NCI-H69 (cell line): ENCODE measurements around the gene STXBP5.
"Not testable (repeated sequence)": the region's sequence is repeated elsewhere in the genome, so short reads cannot be mapped to it uniquely, and the experiment has no call there.

Source experiments
- DNase-seq: peaks from one replicate; lab custom pipeline; 2025; lab: John Stamatoyannopoulos, UW

STXBP5 gene

DNA sequence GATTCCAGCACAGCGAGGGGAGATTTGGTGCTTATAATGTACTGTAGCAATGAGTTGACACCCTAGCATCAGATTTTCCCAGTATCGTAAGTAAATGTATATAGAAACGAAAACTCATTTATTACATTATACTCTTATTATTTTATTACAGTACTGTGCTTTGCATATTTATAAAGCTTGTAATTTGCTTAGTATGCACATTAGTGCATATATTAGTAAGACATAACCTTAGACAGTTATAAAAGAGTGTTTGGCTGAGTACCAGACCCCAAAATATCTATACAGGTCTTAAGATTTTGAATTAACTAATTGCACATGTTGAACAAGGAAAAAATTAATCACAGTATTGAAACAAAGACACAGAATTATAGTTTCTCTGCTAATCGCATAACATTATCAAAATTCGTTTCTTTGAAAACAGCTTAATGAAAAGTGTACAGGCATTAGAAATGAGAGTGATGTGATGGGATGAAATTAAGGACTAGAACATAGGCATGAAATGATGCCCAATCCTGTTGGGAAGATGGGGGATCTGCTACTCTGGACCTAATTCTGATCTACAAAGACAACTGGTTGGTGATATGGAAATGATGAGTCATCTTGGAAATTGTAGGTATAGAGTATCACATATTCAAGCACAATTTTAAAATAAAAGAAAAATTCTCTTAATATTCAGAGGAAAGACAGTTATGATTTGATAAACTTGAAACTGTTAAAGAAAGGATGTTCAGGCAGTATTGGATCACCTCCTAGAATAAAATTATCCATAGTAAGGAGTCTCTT lies 42.8 kb downstream of the STXBP5 start:
- DNase-seq = no peak

DNA sequence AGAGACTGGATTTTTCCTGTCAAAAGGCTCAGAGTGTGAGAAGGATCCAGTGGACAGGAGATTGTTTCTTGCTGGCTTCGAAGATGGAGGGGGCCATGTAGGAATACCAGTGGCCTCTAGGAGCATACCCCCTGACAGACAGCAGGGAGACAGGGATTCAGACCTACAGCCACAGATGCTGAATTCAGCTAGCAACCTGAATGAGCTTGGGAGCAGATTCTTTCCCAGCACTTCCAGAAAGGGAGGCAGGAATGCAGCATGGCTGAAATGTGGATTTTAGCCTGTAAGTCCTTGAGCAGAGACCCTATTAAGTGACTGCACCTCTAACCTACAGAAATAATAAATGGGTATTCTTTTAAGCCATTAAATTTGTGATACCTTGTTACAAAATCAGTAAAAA lies 44.6 kb downstream of the STXBP5 start:
- no peak for DNase-seq

DNA sequence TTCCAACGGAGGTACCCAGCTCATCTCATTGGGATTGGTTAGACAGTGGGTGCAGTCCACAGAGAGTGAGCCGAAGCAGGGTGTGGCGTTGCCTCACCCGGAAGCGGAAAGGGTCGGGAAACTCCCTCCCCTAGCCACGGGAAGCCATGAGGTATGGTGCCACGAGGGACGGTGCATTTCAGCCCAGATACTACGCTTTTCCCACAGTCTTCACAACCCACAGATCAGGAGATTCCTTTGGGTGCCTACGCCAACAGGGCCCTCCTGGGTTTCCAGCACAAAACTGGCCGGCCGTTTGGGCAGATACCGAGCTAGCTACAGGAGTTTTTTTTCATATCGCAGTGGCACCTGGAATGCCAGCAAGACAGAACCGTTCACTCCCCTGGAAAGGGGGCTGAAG lies 46.9 kb downstream of the STXBP5 start:
- no peak for DNase-seq

DNA sequence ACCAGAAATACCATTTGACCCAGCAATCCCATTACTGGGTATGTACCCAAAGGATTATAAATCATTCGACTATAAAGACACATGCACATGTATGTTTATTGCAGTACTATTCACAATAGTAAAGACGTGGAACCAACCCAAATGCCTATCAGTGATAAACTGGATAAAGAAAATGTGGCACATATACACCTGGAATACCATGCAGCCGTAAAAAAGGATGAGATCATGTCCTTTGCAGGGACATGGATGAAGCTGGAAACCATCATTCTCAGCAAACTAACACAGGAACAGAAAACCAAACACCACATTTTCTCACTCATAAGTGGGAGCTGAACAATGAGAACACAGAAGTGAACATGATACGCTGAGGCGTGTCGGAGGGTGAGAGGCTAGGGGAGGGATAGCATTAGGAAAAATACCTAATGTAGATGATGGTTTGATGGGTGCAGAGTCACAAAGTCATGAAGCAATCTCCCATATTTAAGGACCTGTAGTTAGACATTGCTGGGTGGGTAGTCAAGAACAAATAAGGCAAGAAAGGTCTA lies 50.8 kb downstream of the STXBP5 start:
- DNase-seq = not testable (repeated sequence)

DNA sequence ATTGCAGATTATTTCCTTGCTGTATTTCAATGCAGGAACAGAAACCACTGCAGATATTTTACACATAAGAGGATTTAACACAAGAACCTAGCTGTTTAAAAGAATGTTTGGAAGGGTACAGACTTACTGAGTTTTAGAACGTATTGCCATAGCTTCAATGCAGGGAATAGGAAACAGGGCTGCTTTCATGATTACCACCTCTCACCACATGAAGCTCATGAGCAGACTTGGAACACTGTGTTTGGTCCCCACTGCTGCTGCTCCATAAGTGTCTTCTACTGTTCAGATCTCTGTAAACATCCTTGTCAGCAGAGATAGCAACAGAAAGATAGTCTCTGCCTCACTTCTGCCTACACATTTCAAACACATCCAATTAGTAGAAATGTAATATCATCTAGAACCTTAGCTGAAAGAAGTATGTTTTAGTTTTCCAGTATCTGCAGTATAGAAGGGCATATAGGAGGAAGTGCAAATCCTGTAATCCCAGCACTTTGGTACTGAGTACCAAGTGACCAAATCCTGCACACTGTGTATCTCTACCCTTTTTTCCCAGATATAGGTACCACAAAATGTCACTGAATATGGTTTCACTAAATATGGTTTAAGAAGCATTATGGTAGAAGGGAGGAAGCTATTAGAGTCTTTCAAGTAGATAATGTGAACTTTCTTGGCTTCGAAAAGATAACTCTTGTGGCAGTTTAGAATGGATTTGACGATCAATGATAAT lies 51.9 kb downstream of the STXBP5 start:
- no peak for DNase-seq

DNA sequence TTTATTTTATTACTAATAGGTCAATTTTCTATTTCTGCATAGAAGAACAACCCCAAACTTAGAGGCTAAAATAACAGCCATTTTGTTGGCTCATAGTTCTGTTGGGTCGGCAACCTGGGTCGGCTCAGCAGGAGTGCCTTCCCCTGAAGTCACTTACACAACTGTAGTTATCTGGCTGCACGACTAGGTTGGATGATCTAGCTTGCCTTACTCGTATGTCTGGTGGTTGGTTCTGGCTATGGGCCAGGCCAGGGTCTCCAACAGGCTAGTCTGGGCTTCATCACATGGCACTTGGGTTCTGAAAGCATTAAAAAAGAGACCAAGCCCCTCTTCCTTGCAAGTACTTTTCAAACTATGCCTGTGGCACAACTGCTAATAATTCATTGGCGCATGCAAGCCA lies 53.5 kb downstream of the STXBP5 start:
- no peak for DNase-seq

DNA sequence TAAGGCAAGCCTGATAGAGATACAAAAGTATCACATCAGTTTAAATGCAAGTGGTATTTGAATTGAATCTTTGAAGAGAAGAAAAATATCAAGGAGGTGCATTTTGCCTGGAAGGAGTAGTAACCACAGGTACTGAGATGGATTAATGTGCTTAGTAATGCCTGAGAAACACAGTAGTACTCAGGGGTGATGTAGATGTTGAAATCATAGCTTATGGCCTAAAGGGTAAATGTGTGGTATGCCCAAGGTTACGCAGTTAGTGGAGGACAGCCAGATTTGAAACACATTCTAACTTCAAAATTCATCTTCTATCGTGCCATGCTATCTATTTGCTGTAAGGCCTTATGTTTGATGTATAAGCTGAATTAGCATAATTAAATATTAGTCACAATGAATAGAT lies 55.9 kb downstream of the STXBP5 start:
- no peak for DNase-seq

DNA sequence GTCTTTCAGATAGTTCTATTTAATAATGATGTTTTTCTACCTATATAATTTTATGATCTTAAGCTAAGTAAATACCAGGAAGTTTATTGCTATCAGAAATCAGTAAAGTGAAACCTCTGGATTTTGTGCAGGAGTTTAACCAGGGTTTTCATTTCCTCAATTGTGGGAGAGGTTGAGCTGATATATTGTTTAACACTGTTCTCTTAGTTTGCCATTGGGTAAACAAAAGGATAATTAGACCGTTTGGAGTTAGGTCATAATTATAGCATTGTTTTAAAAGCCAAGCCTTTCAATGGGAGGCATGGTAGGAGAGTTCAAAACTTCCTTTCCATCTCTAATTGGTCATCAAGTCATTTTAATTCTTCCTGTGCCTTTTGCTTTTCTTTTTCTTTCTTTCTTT lies 58.7 kb downstream of the STXBP5 start:
- DNase-seq = peak; percentile 87

DNA sequence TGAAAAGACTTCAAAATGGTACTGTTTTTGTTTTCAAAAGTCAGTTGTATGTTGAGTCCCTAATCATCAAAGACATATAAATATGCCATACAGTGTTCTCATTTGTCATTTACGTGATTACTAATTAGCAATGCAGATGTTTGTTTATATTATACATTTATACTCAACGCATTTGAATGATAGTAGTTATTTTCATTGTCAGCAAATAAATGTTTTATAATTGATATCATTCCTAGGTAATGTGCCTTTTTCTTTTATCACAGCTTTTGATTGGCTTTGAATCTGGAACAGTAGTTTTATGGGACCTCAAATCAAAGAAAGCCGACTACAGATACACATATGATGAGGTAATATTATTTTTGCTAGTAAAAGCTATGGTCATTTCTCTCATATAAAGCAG lies 62.6 kb downstream of the STXBP5 start:
- DNase-seq = no peak

DNA sequence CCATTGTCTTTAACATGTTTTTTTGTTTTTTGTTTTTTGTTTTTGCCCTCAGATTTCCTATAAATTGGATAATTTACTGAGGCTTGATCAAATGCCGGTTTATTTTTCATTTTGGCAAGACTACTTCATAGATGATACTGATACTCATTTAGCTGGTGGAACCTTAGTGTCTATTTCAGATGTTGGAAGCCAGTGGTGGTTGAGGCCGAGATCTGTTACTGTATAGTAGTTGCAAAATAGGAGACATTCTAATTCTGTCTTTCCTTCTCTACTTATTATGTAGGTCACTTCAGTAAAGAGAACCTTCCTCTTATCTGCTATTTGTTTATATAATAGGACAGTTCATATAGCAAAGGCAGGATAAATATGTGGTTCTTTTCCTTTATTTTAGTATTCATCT lies 63.4 kb downstream of the STXBP5 start:
- no peak for DNase-seq

DNA sequence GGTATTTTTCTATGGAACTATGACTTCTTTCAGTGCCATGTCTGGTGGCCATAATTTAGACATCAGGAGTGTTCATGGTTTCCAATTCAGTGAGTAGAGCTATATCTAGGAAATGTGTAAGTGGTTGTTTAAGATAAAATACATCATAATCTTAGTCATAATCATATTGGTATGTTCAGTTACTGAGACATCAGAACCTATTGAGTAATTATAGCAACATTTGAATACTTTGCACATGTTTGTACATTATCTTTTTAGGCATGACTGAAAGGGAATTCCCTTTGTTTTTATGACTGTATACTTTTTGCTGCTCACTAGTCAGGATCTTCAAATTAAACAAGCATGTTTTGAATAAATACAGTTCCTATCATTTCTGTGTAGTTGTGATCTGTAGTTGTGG lies 64.0 kb downstream of the STXBP5 start:
- DNase-seq = no peak

DNA sequence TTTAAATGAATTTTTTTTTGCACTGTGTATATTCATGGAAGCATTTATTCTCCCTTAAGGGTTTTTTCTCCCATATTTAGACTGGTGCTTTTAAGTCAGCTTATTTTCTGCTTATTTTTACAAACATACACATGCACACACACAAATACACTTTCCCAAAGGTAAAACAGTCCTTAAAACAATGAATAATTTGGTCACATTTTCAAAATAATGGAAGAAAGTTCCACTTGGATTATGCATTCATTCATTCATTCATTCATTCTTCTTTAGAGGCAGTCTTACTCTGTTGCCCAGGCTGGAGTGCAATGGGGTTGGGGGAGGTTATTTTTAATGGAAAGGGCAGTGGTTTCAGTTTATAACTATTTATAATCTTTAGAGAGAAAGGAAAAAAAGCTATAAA lies 69.8 kb downstream of the STXBP5 start:
- no peak for DNase-seq

DNA sequence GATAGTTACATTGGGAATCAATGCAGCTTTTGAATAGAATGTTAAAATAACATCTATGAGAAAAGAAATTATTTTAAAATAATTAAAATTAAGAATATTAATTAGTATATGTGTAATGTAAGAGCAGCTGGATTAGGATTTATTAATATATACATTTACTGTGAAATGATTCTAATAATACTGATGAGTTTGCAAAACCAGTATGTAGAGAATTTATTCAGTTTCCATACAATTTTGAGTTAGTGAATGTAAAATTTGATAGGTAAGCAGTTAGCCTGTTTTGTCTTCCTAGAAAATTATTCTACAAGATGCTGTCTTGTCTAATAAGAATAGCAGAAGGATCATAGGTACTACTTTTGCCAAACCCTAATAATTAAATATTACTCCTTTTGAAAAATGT lies 70.6 kb downstream of the STXBP5 start:
- no peak for DNase-seq

DNA sequence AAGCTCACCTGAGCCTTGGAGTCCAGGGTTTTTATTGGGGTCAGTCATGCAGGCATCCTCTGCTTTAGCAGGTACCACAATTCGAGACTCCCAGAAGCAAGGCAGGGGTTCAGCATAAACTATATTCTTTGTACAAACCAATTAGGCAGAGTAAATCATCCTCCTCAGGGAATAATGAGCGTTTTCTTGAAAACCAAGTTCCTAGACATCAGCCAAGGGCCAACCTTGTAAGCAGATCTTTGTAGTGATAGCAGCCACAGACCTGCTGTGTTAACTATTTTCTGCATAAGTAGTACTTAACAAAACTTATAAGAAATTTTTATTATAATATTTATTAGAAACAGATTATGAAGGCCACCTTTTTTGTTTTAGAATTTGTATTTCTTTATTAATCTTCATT lies 74.7 kb downstream of the STXBP5 start:
- no peak for DNase-seq

DNA sequence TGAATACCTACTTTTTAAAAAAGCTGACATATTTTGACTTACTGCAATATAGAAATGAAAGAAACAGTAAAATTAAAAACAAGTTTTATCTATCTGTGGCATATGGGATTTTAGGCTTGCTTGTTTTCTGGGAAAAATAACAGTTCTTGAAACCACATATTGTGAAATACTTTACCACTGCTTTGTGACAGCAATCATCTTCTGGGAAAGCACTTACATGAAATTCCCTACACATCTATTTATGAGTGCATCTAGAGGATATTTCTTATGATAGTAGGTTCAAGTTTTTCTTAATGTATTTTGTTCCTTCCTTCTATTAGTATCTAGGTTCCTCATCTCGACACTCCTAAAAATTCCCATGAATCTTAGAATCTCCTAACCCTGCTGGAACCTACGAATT lies 75.2 kb downstream of the STXBP5 start:
- DNase-seq = no peak

DNA sequence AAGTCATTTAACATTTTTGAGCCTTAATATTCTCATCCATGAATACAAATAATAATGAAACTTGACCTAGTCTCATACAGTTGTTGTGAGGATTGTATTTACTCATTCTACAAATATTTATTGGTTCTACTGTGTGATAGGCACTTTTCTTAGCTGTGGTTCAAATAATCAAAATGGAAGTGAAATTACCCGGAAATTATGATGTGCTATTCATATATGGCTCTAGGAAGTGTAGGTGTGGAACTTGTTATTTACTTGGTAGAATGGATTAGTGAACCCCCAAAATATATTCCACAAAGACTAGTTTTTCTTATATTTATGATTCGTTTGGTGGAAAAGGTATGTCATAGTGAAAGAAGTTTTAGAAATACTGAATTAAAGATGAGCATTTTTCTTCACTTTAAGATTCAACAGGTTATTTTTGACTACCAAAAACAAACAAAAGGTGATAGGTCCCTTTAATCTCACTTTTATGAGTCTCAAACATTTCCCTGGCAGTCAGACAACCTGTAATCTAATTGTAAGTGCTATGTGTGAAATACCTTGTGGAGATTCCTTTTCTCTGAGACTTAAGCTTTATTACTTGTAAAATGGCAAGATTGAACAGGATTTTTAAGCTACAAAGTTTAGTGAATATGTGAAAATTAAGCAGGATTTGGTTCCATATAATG lies 77.8 kb downstream of the STXBP5 start:
- DNase-seq = no peak

DNA sequence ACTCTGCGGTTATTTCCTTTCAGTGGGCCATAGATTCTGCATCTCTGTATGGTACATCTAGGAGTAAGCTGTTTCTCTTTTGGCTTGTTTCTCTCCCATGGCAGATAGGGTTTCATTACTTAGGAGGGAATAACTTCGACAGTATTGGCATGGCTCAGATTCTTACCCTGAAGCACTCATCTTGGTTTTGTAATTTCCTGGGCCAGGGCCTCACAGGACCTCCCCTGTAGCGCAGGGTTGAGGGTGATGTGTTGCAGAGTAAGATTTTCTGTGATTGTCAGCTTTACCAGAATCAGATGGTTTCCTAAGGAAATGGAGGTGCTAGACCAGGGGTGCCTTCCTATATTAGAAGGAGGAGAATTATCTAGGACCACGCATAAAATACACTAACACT lies 78.3 kb downstream of the STXBP5 start:
- DNase-seq = no peak

DNA sequence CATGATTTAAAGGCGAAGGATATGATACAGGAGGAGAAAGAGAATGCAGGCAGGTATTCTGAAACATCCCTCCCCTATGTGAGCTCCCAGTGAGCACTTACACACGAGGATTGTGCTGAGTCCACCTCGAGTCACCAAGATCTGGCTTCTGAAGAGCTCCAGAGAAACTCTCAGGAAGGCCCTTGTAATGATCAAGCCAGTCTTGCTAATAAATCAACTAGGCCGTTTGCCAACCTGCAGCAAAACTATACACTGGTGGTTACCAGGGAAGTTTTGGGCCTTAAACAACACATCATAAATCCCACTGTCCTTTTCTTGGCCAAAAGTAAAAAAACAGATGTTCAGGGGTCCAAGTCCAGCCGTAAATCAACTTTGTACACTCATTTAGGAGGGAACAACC lies 79.2 kb downstream of the STXBP5 start:
- peak; percentile 63 for DNase-seq

DNA sequence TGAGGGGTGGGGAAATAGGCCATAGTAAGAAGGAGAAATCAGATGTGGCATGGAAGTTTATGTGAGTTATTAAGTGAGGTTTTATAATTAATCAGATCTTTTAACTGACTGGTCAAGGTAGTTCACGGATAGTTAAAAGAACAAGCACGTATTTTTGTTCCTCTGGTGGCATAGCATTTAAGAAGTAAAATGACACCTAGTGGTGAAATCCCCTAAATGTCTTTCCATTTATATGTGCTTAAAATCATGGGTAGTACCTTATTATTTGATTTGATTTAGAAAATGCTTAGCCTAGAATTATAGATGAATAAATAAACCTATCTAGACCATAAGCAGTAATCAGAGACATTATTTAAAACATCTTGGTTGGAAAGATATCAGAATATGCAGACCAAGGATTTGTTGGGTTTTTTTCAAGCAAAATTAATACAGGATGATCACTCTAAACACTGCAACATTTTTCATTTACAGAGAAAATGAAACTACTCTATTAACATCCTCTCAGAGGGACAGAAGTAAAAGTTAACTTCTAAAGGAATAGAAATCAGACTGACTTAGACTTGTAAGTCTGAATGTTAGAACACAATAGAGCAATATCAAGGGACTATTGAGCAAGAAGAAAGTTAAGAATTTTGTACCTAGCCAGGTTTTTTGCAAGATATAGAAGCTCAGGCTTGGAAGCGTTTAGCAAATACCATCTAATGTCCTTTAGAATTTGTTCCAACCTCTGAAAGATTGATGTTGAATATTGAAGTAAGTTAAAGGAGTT lies 81.1 kb downstream of the STXBP5 start:
- DNase-seq = peak; percentile 60

DNA sequence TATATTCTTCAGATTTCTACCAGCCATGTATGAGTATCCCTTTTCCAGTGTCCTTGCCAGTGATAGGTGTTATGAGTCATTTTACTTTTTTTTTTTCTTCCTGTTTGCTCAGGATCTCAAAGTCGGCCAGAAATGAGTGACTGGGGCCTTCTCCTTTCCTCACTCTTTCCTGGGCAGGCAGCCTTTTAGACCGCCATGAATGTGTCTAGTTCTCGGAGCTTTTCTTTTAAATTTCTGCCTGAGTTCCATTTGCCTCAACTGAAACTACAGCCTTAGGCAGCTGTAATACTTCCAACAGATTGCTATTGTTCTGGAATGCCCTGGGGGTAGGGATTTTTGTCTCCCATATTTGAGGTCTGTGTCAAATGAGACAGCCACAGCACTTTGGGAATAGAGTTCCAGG lies 83.7 kb downstream of the STXBP5 start:
- DNase-seq = peak; percentile 16

DNA sequence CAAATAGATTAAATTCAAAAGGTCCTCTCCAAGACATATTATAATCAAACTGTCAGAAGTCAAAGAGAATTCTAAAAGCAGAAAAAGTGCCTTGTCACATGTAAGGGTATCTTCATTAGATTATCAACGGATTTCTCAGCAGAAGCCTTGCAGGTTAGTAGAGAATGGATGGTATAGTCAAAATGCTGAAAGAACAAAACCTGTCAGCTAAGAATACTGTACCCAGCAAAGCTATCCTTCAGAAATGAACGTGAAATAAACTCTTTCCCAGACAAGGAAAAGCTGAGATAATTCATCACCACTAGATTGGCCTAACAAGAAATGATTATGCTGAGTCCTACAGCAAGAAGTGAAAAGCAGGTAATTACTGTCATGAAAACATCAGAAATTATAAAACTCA lies 92.9 kb downstream of the STXBP5 start:
- no peak for DNase-seq

DNA sequence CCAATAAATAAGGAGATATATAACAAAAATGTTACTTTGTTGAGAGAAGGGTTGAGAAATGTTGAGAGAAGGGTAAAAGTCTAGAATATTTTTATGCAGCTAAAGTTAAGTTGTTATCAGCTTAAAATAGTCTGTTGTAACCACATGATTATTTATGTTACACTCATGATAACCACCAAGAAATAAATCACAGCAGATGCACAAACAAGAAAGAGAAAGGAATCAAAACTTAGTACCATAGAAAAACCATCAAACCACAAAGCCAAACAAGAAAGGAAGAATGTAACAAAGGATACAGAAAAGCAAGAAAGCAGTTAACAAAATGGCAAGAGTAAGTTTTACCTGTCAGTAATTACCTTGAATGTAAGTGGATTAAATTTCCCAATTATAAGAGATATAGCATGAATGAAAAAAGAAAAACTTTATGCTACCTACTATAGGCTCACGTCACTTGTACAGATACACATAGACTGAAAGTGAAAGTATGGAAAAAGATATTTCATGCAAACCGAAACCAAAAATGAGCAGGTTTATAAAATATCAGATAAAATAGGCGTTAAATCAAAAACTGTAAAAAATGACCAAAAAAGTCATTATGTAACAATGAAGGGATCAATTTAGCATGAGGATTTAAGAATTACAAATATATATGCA lies 93.6 kb downstream of the STXBP5 start:
- DNase-seq = no peak
